Breast epithelium (tissue), 4 donors: ENCODE measurements around the gene DCST2. TPM values are rescaled to one million over a fixed set of nuclear protein-coding genes. Genes with fewer than 3 reads are reported as not detected.
A peak's percentile ranks its signal among the peaks of the same experiment; 100 is the strongest.

Source experiments
- DNase-seq, 2 donors: peaks; one replicate each; pipeline ENCODE4 v3.0.0-alpha.2; 2019; ENCODE audit warnings: low spot score in 2 of 2
- H3K27ac ChIP-seq, 2 donors: fragments of 200-600 bp; sonication (generic) in 1 of 2; one replicate each; pipeline ENCODE4 v1.5.1; 2016 to 2019; ENCODE audit warnings: mild to moderate bottlenecking in 1 of 2
- H3K27me3 ChIP-seq, 2 donors: fragments of 200-600 bp; sonication (generic) in 1 of 2; one replicate each; pipeline versions ENCODE4 v1.5.1 to v1.6.0; 2017 to 2019; ENCODE audit warnings: control low read depth in 1 of 2, mild to moderate bottlenecking in 1 of 2
- H3K36me3 ChIP-seq: fragments of 200-600 bp; one replicate; pipeline ENCODE4 v1.5.1; 2019
- H3K4me1 ChIP-seq, 2 donors: fragments of 200-600 bp; sonication (generic); one replicate each; pipeline ENCODE4 v1.5.1; 2016 to 2019; ENCODE audit warnings: control low read depth in 1 of 2
- H3K4me3 ChIP-seq, 3 donors: fragments of 200-600 bp; sonication (generic); 1 replicate in 2 of 3; 2 replicates in 1 of 3; pipeline ENCODE4 v1.5.1; 2016 to 2019; ENCODE audit warnings: mild to moderate bottlenecking in 3 of 3, moderate library complexity in 2 of 3
- H3K9me3 ChIP-seq, 2 donors: fragments of 200-600 bp; sonication (generic) in 1 of 2; one replicate each; pipeline ENCODE4 v1.5.1; 2016 to 2019; ENCODE audit warnings: control low read depth in 1 of 2
- POLR2A ChIP-seq: fragments of 450-650 bp; IDR thresholded peaks from one replicate; pipeline ENCODE4 v1.6.1; 2016; ENCODE audit warnings: antibody characterized with exemption, mild to moderate bottlenecking, moderate library complexity
- POLR2AphosphoS5 ChIP-seq, 3 donors: sonication (generic); formaldehyde crosslinking; IDR thresholded peaks; one replicate each; pipeline ENCODE4 v1.6.1; 2017; ENCODE audit warnings: antibody characterized with exemption in 3 of 3
- intact Hi-C: fragments of 100-400 bp; cut with DNase I; formaldehyde crosslinking; loops from one replicate; pipeline ENCODE4 v1.15.1; 2023; ENCODE audit warnings: low total_unique reads
- total RNA-seq, 3 donors: library from RNA; depleted of rRNA; stranded (reverse); fragments of >200 nt; gene quantifications; one replicate each; pipeline ENCODE4 v1.1.0, GENCODE V29; 2016
- TF ChIP-seq, protein P1 (sequence below), 3 donors: fragments of 450-650 bp; IDR thresholded peaks; one replicate each; pipeline ENCODE4 v1.5.1; 2016 to 2017; ENCODE audit warnings: antibody characterized with exemption in 3 of 3, mild to moderate bottlenecking in 3 of 3, moderate library complexity in 3 of 3

DCST2 gene
- total RNA-seq, 3 donors from 2014 or later: 0.48 to 4.4 (median 3.3) TPM

DNA sequence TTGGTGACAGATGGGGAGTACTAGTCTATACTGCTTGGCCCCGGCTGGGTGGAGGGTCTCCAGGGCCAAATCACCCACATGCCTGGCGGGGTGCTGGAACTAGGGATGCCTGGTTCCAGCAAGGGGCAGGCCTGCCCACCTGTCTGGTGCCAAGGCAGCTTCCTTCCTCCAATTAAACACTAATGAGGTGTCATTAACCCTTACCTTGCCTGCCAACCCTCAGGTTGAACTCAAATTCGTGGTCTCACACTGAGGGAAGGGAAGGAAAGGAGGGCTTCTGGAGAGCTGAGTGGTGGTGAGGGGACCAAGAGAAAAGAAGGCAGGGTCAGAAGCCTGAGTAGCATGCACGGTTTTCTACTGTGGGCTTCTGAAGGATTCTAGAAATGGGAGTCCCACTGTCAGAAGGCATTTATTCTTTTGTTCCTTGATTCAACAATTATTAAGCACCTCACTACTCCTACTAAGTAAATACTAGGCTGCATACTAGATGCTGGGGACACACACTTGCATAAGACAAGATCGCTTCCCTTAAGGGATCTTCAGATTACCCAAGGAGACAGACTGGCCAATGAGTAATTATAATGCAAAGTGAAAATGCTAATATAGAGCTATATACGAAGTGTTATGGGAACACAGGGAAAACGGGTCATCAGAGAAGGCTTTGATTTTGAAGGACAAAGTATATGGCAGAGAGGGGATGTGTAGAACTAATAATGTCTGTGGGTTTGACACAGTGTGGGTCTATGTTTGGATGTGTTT, 39.1 kb upstream of the DCST2 start:
- H3K36me3 ChIP-seq: no peaks in the 10 kb centered on the region
- intact Hi-C loops: no loop called here
- no peak overlapping the region for H3K27ac ChIP-seq
- H3K4me1 ChIP-seq: peaks cover 0 to 6% of the 10 kb centered on the region in 2 donors
- DNase-seq: no peak
- TF ChIP-seq POLR2A: no peak
- no peaks in the 10 kb centered on the region for H3K27me3 ChIP-seq
- no peak overlapping the region for H3K4me3 ChIP-seq
- no peaks in the 10 kb centered on the region for H3K9me3 ChIP-seq

DNA sequence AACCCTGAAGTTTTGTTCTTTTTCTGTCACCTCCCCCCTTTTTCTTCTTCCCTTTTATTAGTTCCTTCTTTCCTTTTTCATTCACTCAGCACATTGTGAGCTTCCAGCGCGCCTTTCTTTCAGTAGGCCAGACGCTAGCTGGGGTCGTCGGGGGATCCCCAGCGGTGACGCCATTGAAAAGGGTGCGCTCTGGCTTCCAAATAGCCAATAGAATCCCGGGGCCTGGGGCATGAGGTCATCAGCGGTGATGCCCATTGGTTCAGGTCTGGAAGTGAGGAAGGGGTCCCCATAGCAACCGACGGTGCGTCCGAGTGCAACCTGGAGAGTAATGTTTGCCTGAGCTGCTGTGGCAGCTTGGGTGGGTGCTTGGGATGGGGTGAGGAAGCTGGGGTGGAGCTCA, 38.1 kb upstream of the DCST2 start:
- peak overlapping the region in 1 of 2 donors; percentile 51 for H3K27ac ChIP-seq
- intact Hi-C loops: no loop called here
- H3K36me3 ChIP-seq: no peaks in the 10 kb centered on the region
- no peaks in the 10 kb centered on the region for H3K9me3 ChIP-seq
- H3K4me3 ChIP-seq: no peak overlapping the region
- peaks cover 0 to 6% of the 10 kb centered on the region in 2 donors for H3K4me1 ChIP-seq
- no peak for DNase-seq
- no peaks in the 10 kb centered on the region for H3K27me3 ChIP-seq
- TF ChIP-seq POLR2AphosphoS5 (IDR thresholded peaks at IDR 0.05) (no peak), POLR2A (no peak)
- TF ChIP-seq, protein P1, sequence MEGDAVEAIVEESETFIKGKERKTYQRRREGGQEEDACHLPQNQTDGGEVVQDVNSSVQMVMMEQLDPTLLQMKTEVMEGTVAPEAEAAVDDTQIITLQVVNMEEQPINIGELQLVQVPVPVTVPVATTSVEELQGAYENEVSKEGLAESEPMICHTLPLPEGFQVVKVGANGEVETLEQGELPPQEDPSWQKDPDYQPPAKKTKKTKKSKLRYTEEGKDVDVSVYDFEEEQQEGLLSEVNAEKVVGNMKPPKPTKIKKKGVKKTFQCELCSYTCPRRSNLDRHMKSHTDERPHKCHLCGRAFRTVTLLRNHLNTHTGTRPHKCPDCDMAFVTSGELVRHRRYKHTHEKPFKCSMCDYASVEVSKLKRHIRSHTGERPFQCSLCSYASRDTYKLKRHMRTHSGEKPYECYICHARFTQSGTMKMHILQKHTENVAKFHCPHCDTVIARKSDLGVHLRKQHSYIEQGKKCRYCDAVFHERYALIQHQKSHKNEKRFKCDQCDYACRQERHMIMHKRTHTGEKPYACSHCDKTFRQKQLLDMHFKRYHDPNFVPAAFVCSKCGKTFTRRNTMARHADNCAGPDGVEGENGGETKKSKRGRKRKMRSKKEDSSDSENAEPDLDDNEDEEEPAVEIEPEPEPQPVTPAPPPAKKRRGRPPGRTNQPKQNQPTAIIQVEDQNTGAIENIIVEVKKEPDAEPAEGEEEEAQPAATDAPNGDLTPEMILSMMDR (IDR thresholded peaks at IDR 0.05): no peak

DNA sequence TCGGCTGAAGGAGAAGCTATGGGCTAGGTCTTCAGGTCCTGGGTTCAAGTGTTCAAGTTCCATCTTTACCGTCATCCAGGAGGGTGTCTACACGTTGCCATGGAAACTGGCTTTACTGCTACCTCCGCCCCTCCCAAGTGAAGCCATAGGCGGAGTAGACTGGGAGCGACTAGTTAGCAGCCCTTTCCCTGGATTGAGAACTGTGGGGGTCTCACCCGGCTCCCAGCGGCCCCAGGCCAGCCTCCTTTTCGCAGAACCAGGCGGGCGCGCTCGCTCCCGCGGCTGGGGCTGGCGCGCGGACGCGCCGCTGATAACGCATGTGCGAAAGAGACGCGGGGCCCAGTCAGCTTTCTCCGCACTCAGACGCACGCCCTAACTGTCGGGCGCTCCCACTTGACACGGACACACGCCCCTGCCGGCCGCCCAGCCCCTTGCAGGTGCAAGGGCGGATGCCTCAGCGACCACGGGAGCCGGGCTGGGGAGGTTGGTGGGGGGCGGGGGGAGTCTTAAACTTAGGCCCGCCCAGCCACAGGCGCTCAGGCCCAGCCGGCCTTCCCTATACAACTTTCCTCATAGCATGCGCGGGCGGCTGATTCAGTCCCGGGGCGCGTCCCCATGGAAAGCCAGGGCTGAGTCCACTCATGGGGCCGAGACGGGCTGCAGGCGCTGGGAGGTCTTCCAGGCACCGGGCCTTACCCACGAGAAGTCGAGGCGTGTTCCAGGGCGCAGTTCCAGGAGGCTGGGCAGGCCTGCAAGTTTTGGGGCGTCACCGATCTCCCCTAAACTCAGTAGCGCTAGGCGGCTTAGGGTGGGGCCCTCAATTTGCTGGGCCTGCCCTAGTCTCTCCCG, 37.4 kb upstream of the DCST2 start:
- peak overlapping the region; percentile 37 to 72 (median 49) for H3K4me3 ChIP-seq
- DNase-seq: no peak
- H3K27me3 ChIP-seq: no peaks in the 10 kb centered on the region
- peaks cover 0 to 6% of the 10 kb centered on the region in 2 donors for H3K4me1 ChIP-seq
- intact Hi-C loops: no loop called here
- TF ChIP-seq POLR2A (no peak), POLR2AphosphoS5 (IDR thresholded peaks at IDR 0.05) (peak in 2 of 3 donors; percentile 20 to 39)
- TF ChIP-seq, protein P1 (IDR thresholded peaks at IDR 0.05): no peak
- no peaks in the 10 kb centered on the region for H3K9me3 ChIP-seq
- H3K36me3 ChIP-seq: no peaks in the 10 kb centered on the region
- peak overlapping the region; percentile 51 to 73 for H3K27ac ChIP-seq

DNA sequence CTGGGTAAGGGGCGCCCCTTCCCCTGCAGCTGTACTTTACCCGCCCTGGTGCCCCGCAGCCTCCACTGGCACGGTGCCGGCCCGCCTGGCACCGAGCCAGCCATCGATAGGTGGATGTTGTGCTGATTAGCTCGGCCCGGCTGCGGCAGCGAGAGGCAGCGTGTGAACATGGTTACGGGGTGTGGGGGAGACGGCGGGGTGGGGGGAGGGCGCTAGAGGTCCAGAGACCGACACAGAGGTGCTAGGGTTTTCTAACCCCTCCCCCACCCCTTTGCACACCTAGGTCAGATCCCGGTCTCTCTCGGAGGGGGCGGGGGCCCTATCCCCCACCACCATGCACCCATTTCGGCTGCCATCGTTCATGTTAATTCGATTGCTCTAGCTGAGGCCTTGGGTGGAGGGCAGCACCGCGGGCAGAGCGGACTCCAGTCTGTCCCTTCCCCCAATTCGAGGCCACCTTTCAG, 36.6 kb upstream of the DCST2 start:
- Histone ChIP-seq H3K4me3 (peak overlapping the region; percentile 37 to 72 (median 49)), H3K36me3 (no peaks in the 10 kb centered on the region), H3K27me3 (no peaks in the 10 kb centered on the region), H3K27ac (peak overlapping the region; percentile 51 to 73), H3K9me3 (no peaks in the 10 kb centered on the region), H3K4me1 (peaks cover 0 to 6% of the 10 kb centered on the region in 2 donors)
- TF ChIP-seq POLR2AphosphoS5 (IDR thresholded peaks at IDR 0.05) (no peak), POLR2A (no peak)
- TF ChIP-seq, protein P1 (IDR thresholded peaks at IDR 0.05): no peak
- DNase-seq: no peak
- intact Hi-C loops: no loop called here

DNA sequence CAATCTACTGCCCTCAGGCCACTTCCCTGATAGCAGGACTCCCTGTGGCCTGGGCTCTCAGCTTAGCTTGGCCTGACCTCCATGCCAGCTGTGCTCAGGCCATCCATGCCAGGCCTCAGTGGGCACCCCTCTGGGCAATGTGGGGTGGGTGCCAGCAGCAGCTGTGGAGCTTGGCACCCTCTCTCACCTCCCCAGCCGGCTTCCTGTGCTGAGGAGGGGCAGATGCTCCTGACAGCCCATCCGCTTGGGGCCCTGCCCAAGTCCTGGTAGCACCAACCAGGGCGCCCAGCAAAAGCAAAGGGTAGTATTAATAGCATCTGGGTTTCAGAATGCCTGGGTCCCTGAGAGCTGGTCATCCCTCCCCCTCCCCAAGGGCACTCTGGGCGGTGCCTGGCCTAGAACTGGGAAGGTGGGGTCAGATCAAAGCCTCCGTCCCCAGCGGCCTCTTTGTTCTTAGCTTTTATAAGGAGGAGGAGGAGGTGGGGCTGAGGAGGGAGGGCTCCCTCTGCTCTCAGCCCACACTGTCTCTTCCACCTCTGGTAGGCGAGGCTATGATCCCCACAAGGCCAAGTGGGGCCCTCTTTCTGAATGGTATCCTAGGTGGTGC, 36.1 kb upstream of the DCST2 start:
- no peak for DNase-seq

More for the DNA sequence above, 36.1 kb upstream of the DCST2 start:
- H3K36me3 ChIP-seq: no peaks in the 10 kb centered on the region
- intact Hi-C loops: loop anchor here (10.0 kb wide), 1 partner anchor 115 kb away; the partner anchor contains the start of gene PBXIP1
- peaks cover 0 to 9% of the 10 kb centered on the region in 2 donors for H3K4me1 ChIP-seq
- H3K4me3 ChIP-seq: no peak overlapping the region
- no peaks in the 10 kb centered on the region for H3K27me3 ChIP-seq
- H3K27ac ChIP-seq: no peak overlapping the region
- no peaks in the 10 kb centered on the region for H3K9me3 ChIP-seq
- TF ChIP-seq, protein P1 (IDR thresholded peaks at IDR 0.05): no peak
- TF ChIP-seq POLR2A: no peak
- TF ChIP-seq POLR2AphosphoS5 (IDR thresholded peaks at IDR 0.05): no peak
